Testis (tissue), 3 donors: ENCODE measurements around the gene MS4A10. TPM values are rescaled to one million over a fixed set of nuclear protein-coding genes. Genes with fewer than 3 reads are reported as not detected.

ENCODE experiments used
- DNase-seq: peaks from one replicate; pipeline ENCODE4 v3.0.0-alpha.2; 2019
- H3K27ac ChIP-seq, 2 donors: fragments of 200-600 bp; sonication (generic); one replicate each; pipeline ENCODE4 v1.5.1; 2019
- H3K27me3 ChIP-seq: fragments of 200-600 bp; sonication (generic); one replicate; pipeline ENCODE4 v1.5.1; 2019
- H3K36me3 ChIP-seq: fragments of 200-600 bp; sonication (generic); one replicate; pipeline ENCODE4 v1.5.1; 2017; ENCODE audit warnings: low read depth; ENCODE audit errors: missing control alignments
- H3K4me1 ChIP-seq: fragments of 200-600 bp; sonication (generic); one replicate; pipeline ENCODE4 v1.5.1; 2019
- H3K4me3 ChIP-seq, 2 donors: fragments of 200-600 bp; sonication (generic); one replicate each; pipeline ENCODE4 v1.5.1; 2017 to 2019
- H3K9me3 ChIP-seq: fragments of 200-600 bp; sonication (generic); one replicate; pipeline ENCODE4 v1.5.1; 2017
- CTCF ChIP-seq, 3 experiments: fragments of 450-650 bp in 2 of 3; fragments of 200-600 bp in 1 of 3; sonication (generic) in 1 of 3; IDR thresholded peaks; one replicate each; pipeline ENCODE4 v1.5.1; 2016 to 2019; ENCODE audit warnings: antibody characterized with exemption in 3 of 3, mild to moderate bottlenecking in 2 of 3, moderate library complexity in 1 of 3
- POLR2A ChIP-seq: fragments of 450-650 bp; IDR thresholded peaks from one replicate; pipeline ENCODE4 v1.6.1; 2017; ENCODE audit warnings: antibody characterized with exemption, mild to moderate bottlenecking, moderate library complexity
- WGBS, 2 donors: methylation state at CpG; one replicate each; pipeline ENCODE4 v1.1.5; 2018; 5-methylcytosine and 5-hydroxymethylcytosine counted together
- intact Hi-C: fragments of 100-400 bp; cut with DNase I; formaldehyde crosslinking; loops from one replicate; pipeline ENCODE4 v1.15.1; 2023; ENCODE audit warnings: low total_unique reads
- polyA plus RNA-seq: library from polyadenylated mRNA; stranded (reverse); fragments of 350-450 nt; fragmentation: Illumina TruSeq; extraction: RNeasy Lipid Tissue Mini Kit (QIAGEN cat#74804); gene quantifications from one replicate; pipeline ENCODE4 v1.2.3, GENCODE V29; 2014; ENCODE audit warnings: low read depth, low replicate concordance; ENCODE audit not compliant: insufficient read depth
- total RNA-seq, 2 donors: library from RNA; depleted of rRNA; stranded (reverse); fragments of >200 nt; gene quantifications; one replicate each; pipeline ENCODE4 v1.2.3, GENCODE V29; 2016

MS4A10 gene
- total and polyA plus RNA-seq, 3 donors from 2014 or later, result 0.25 TPM; not detected in 2

- no peak overlapping the region for H3K4me3 ChIP-seq
- H3K36me3 ChIP-seq, result no peaks in the 10 kb centered on the region
- 83 to 97% methylated on average over 7 of the region's 7 CpGs for WGBS, 2 donors
- intact Hi-C loops, result no loop called here
- no peaks in the 10 kb centered on the region for H3K27me3 ChIP-seq
- peaks cover 18% of the 10 kb centered on the region for H3K4me1 ChIP-seq
- H3K9me3 ChIP-seq, result no peaks in the 10 kb centered on the region
- no peak overlapping the region for H3K27ac ChIP-seq
- DNase-seq, result no peak
- TF ChIP-seq POLR2A (no peak), CTCF (IDR thresholded peaks at IDR 0.05) (no peak)
Measured at GRCh38 chr11:60783911-60784310, 1.2 kb upstream of the MS4A10 start.

GRCh38 chr11:60785806-60786361 is 751 bp downstream of the MS4A10 start:
- intact Hi-C loops, result no loop called here
- no peaks in the 10 kb centered on the region for H3K9me3 ChIP-seq
- WGBS, 2 donors, result 48 to 71% methylated on average over 8 of the region's 8 CpGs
- H3K36me3 ChIP-seq, result no peaks in the 10 kb centered on the region
- DNase-seq, result no peak
- peaks cover 18% of the 10 kb centered on the region for H3K4me1 ChIP-seq
- no peak for TF ChIP-seq POLR2A
- TF ChIP-seq CTCF (IDR thresholded peaks at IDR 0.05), result no peak
- no peaks in the 10 kb centered on the region for H3K27me3 ChIP-seq
- no peak overlapping the region for H3K27ac ChIP-seq
- H3K4me3 ChIP-seq, result no peak overlapping the region

GRCh38 chr11:60786811-60787567 is 1.9 kb downstream of the MS4A10 start:
- DNase-seq, result peak; percentile 83
- WGBS, 2 donors, result 34 to 45% methylated on average over 14 to 15 of the region's 15 CpGs
- H3K27me3 ChIP-seq, result no peaks in the 10 kb centered on the region

GRCh38 chr11:60788401-60789125 is 3.4 kb downstream of the MS4A10 start:
- Histone ChIP-seq H3K4me3 (no peak overlapping the region), H3K4me1 (peaks cover 18% of the 10 kb centered on the region), H3K27ac (no peak overlapping the region), H3K27me3 (no peaks in the 10 kb centered on the region), H3K36me3 (no peaks in the 10 kb centered on the region), H3K9me3 (no peaks in the 10 kb centered on the region)
- DNase-seq, result no peak
- WGBS, 2 donors, result 71 to 95% methylated on average over 5 to 7 of the region's 7 CpGs
- intact Hi-C loops, result no loop called here
- TF ChIP-seq POLR2A, result no peak
- TF ChIP-seq CTCF (IDR thresholded peaks at IDR 0.05), result no peak

More at GRCh38 chr11:60786811-60787567, 1.9 kb downstream of the MS4A10 start:
- H3K4me1 ChIP-seq, result peaks cover 18% of the 10 kb centered on the region
- TF ChIP-seq CTCF (IDR thresholded peaks at IDR 0.05) (no peak), POLR2A (no peak)
- no peaks in the 10 kb centered on the region for H3K9me3 ChIP-seq
- intact Hi-C loops, result no loop called here
- H3K4me3 ChIP-seq, result no peak overlapping the region
- no peaks in the 10 kb centered on the region for H3K36me3 ChIP-seq
- no peak overlapping the region for H3K27ac ChIP-seq
